DND-41 (cell line): Measurements from ENCODE around the gene SLC12A8.

ENCODE experiments used
- ATAC-seq: fragments of 200-7000 bp; cut with Tn5 transposase; 3 replicates; pipeline ENCODE4 v1.9.1; 2021; ENCODE audit warnings: low read depth; ENCODE audit not compliant: insufficient read depth
- DNase-seq: peaks from one replicate; pipeline ENCODE4 v3.0.0-alpha.2; 2020
- H2AFZ ChIP-seq: 2 replicates; pipeline ENCODE4 v1.6.0; 2012; ENCODE audit warnings: low read depth, low read length
- H3K27ac ChIP-seq: 2 replicates; pipeline ENCODE4 v1.5.1; 2012; ENCODE audit warnings: low read length, inconsistent platforms
- H3K27me3 ChIP-seq: fragments of 200-600 bp; sonication (generic); 2 replicates; pipeline ENCODE4 v1.6.0; 2012; ENCODE audit warnings: low read length, mild to moderate bottlenecking, inconsistent platforms; ENCODE audit not compliant: insufficient read depth, poor library complexity
- H3K36me3 ChIP-seq: 2 replicates; pipeline ENCODE4 v1.5.1; 2012; ENCODE audit warnings: low read length, inconsistent platforms; ENCODE audit not compliant: insufficient read depth
- H3K4me1 ChIP-seq: 2 replicates; pipeline ENCODE4 v1.5.1; 2012; ENCODE audit warnings: mild to moderate bottlenecking, low read length; ENCODE audit not compliant: insufficient read depth
- H3K4me2 ChIP-seq: 2 replicates; pipeline ENCODE4 v1.6.0; 2012; ENCODE audit warnings: mild to moderate bottlenecking, moderate library complexity, low read length, inconsistent platforms; ENCODE audit not compliant: insufficient read depth
- H3K4me3 ChIP-seq, 2 experiments: fragments of 200-600 bp in 1 of 2; shearing (Covaris generic) in 1 of 2; 2 replicates each; pipeline ENCODE4 v1.5.1; 2012 to 2016; ENCODE audit warnings: inconsistent platforms in 2 of 2, low read length in 2 of 2, mild to moderate bottlenecking in 2 of 2, low read depth in 1 of 2, moderate library complexity in 1 of 2
- H3K79me2 ChIP-seq: 2 replicates; pipeline ENCODE4 v1.6.0; 2012; ENCODE audit warnings: low read length, inconsistent platforms; ENCODE audit not compliant: insufficient read depth
- H3K9ac ChIP-seq: 2 replicates; pipeline ENCODE4 v1.6.0; 2012; ENCODE audit warnings: low read depth, mild to moderate bottlenecking, inconsistent platforms, low read length, moderate library complexity
- H3K9me3 ChIP-seq: 2 replicates; pipeline ENCODE4 v1.5.1; 2012; ENCODE audit warnings: low read length, moderate library complexity, mild to moderate bottlenecking, inconsistent platforms; ENCODE audit not compliant: insufficient read depth, severe bottlenecking
- H4K20me1 ChIP-seq: 2 replicates; pipeline ENCODE4 v1.6.0; 2012; ENCODE audit warnings: low read length; ENCODE audit not compliant: insufficient read depth
- CTCF ChIP-seq: IDR thresholded peaks from 2 replicates; pipeline ENCODE4 v1.5.1; 2012; ENCODE audit warnings: borderline replicate concordance, low read length, moderate library complexity, mild to moderate bottlenecking; ENCODE audit not compliant: poor library complexity, severe bottlenecking; ENCODE audit errors: extremely low read depth
- EZH2 ChIP-seq: IDR thresholded peaks from 3 replicates; pipeline ENCODE4 v1.6.1; 2012; ENCODE audit warnings: borderline replicate concordance, low read depth, mild to moderate bottlenecking, moderate library complexity, low read length, inconsistent platforms; ENCODE audit not compliant: severe bottlenecking

SLC12A8 gene

GRCh38 chr3:125050488-125051090, 162.0 kb downstream of the SLC12A8 start:
- Histone ChIP-seq H3K79me2 (no peaks in the 10 kb centered on the region), H3K27me3 (no peaks in the 10 kb centered on the region), H3K9me3 (no peaks in the 10 kb centered on the region), H3K9ac (no peak overlapping the region), H3K36me3 (no peaks in the 10 kb centered on the region), H3K4me1 (peaks cover 48% of the 10 kb centered on the region), H2AFZ (no peak overlapping the region), H3K4me2 (peak overlapping the region; percentile 80; the same call in 1 of the 2 replicates), H4K20me1 (peaks cover 48% of the 10 kb centered on the region), H3K4me3 (no peak overlapping the region), H3K27ac (no peak overlapping the region)
- DNase-seq (no peak), ATAC-seq (no peak)
- TF ChIP-seq CTCF (no peak), EZH2 (no peak)

- H2AFZ ChIP-seq = no peak overlapping the region
- ATAC-seq = no peak
Observed at GRCh38 chr3:125048282-125048681, 164.3 kb downstream of the SLC12A8 start.

GRCh38 chr3:125045965-125046364, 166.6 kb downstream of the SLC12A8 start:
- no peak for DNase-seq
- Histone ChIP-seq H3K27ac (no peak overlapping the region), H4K20me1 (peaks cover 29% of the 10 kb centered on the region; the same call in 1 of the 2 replicates), H3K4me1 (peaks cover 7% of the 10 kb centered on the region), H3K4me2 (no peak overlapping the region), H3K79me2 (no peaks in the 10 kb centered on the region), H3K36me3 (no peaks in the 10 kb centered on the region), H3K4me3 (no peak overlapping the region), H3K27me3 (no peaks in the 10 kb centered on the region), H3K9me3 (no peaks in the 10 kb centered on the region), H2AFZ (no peak overlapping the region), H3K9ac (no peak overlapping the region)
- TF ChIP-seq EZH2 = no peak
- TF ChIP-seq CTCF = no peak
- ATAC-seq = no peak

More at GRCh38 chr3:125048282-125048681, 164.3 kb downstream of the SLC12A8 start:
- Histone ChIP-seq H3K27ac (no peak overlapping the region), H3K9me3 (no peaks in the 10 kb centered on the region), H3K79me2 (no peaks in the 10 kb centered on the region), H3K4me3 (no peak overlapping the region), H3K36me3 (no peaks in the 10 kb centered on the region), H3K27me3 (no peaks in the 10 kb centered on the region), H4K20me1 (peaks cover 45% of the 10 kb centered on the region), H3K4me2 (no peak overlapping the region), H3K9ac (no peak overlapping the region), H3K4me1 (peaks cover 30% of the 10 kb centered on the region)
- TF ChIP-seq EZH2 = no peak
- no peak for TF ChIP-seq CTCF
- no peak for DNase-seq

- H3K27me3 ChIP-seq = no peaks in the 10 kb centered on the region
- no peak for ATAC-seq
- H4K20me1 ChIP-seq = peaks cover 22% of the 10 kb centered on the region; the same call in 1 of the 2 replicates
- TF ChIP-seq CTCF (no peak), EZH2 (no peak)
- H3K79me2 ChIP-seq = no peaks in the 10 kb centered on the region
- no peak overlapping the region for H3K9ac ChIP-seq
- H3K4me1 ChIP-seq = no peaks in the 10 kb centered on the region
- no peak for DNase-seq
- no peak overlapping the region for H2AFZ ChIP-seq
- H3K4me3 ChIP-seq = no peak overlapping the region
- H3K27ac ChIP-seq = no peak overlapping the region
- no peaks in the 10 kb centered on the region for H3K36me3 ChIP-seq
- no peak overlapping the region for H3K4me2 ChIP-seq
- no peaks in the 10 kb centered on the region for H3K9me3 ChIP-seq
Observed at GRCh38 chr3:125045194-125045593, 167.4 kb downstream of the SLC12A8 start.
